ENCODE data around the gene CCDC191. TPM values are rescaled to one million over a fixed set of nuclear protein-coding genes. Genes with fewer than 3 reads are reported as not detected.

Gene CCDC191
- total and polyA plus RNA-seq, 8 donors, result 2.8 to 8.7 (median 4.4) TPM

GRCh38 chr3:113979916-113980315 is 76.4 kb downstream of the CCDC191 start:
- Histone ChIP-seq H3K27me3 (no peaks in the 10 kb centered on the region), H3K36me3 (peaks cover 0 to 10% (median 0%) of the 10 kb centered on the region in 3 donors), H3K4me3 (no peak overlapping the region), H3K9me3 (no peaks in the 10 kb centered on the region), H3K4me1 (no peaks in the 10 kb centered on the region), H3K27ac (no peak overlapping the region)
- ATAC-seq (no peak), FAIRE-seq (no peak), DNase-seq (no peak)
- WGBS, 2 donors, result 61 to 87% methylated on average over 1 of the region's 1 CpG
- TF ChIP-seq CTCF (IDR thresholded peaks at IDR 0.05), result no peak
- intact Hi-C loops (cut with DNase I), result no loop called here

DNA sequence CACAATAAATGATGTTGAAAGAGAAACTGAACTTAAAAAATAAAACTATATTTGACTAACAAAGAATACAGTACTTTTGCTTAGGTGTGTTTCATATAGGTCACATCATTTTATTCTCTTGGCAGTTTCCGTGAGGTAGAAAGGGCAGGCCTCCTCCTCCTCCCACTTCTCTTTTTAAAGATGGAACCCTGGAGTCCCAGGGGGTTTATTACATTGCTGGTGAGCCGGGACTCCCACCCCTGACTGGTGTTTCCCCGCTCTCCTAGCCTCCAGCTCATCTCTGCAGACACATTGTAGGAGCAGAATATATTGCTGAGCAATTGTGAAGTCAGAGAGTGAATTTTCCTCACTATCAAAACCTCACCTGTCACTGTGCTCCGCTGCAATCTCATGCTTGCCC is 78.5 kb downstream of the CCDC191 start:
- no peak overlapping the region for H3K4me3 ChIP-seq
- FAIRE-seq (no peak), DNase-seq (no peak), ATAC-seq (no peak)
- H3K27me3 ChIP-seq, result no peaks in the 10 kb centered on the region
- WGBS, 2 donors, result 91 to 92% methylated on average over 4 of the region's 4 CpGs
- H3K27ac ChIP-seq, result no peak overlapping the region
- no peaks in the 10 kb centered on the region for H3K4me1 ChIP-seq
- no peak for TF ChIP-seq CTCF (IDR thresholded peaks at IDR 0.05)
- H3K36me3 ChIP-seq, result peaks cover 0 to 10% (median 0%) of the 10 kb centered on the region in 3 donors
- intact Hi-C loops (cut with DNase I), result no loop called here
- H3K9me3 ChIP-seq, result no peaks in the 10 kb centered on the region

- no peaks in the 10 kb centered on the region for H3K4me1 ChIP-seq
- no peaks in the 10 kb centered on the region for H3K27me3 ChIP-seq
- no peak overlapping the region for H3K27ac ChIP-seq
- no peaks in the 10 kb centered on the region for H3K9me3 ChIP-seq
- no peak overlapping the region for H3K4me3 ChIP-seq
- no peak for DNase-seq
- H3K36me3 ChIP-seq, result no peaks in the 10 kb centered on the region
- intact Hi-C loops (cut with DNase I), result no loop called here
- no peak for TF ChIP-seq CTCF (IDR thresholded peaks at IDR 0.05)
- peak in 3 of 4 donors; percentile 54 to 64 (median 59) for ATAC-seq
- no peak for FAIRE-seq
- 55 to 60% methylated on average over 2 of the region's 2 CpGs for WGBS, 2 donors
Measured at GRCh38 chr3:113968986-113969385, 87.3 kb downstream of the CCDC191 start.

GRCh38 chr3:113966172-113966571 is 90.2 kb downstream of the CCDC191 start:
- TF ChIP-seq CTCF (IDR thresholded peaks at IDR 0.05), result no peak
- Histone ChIP-seq H3K27me3 (no peaks in the 10 kb centered on the region), H3K9me3 (no peaks in the 10 kb centered on the region), H3K4me1 (no peaks in the 10 kb centered on the region), H3K27ac (no peak overlapping the region), H3K4me3 (no peak overlapping the region), H3K36me3 (peaks cover 0 to 5% (median 0%) of the 10 kb centered on the region in 3 donors)
- FAIRE-seq, result no peak
- intact Hi-C loops (cut with DNase I), result no loop called here
- 76 to 78% methylated on average over 2 of the region's 2 CpGs for WGBS, 2 donors
- no peak for DNase-seq
- no peak for ATAC-seq

- WGBS, 2 donors, result 68 to 77% methylated on average over 3 of the region's 3 CpGs
- DNase-seq, result no peak
- ATAC-seq, result no peak
- H3K27me3 ChIP-seq, result no peaks in the 10 kb centered on the region
- no peaks in the 10 kb centered on the region for H3K9me3 ChIP-seq
- no peak for TF ChIP-seq CTCF (IDR thresholded peaks at IDR 0.05)
- no peak overlapping the region for H3K4me3 ChIP-seq
- no peaks in the 10 kb centered on the region for H3K4me1 ChIP-seq
- peaks cover 0 to 14% (median 0%) of the 10 kb centered on the region in 3 donors for H3K36me3 ChIP-seq
- intact Hi-C loops (cut with DNase I), result no loop called here
- FAIRE-seq, result no peak
- H3K27ac ChIP-seq, result no peak overlapping the region
Measured at GRCh38 chr3:113963879-113964278, 92.4 kb downstream of the CCDC191 start.

Measured in pancreas (tissue), 10 donors.